ENCODE measurements around the gene TMCO4.

- TF ChIP-seq POLR2AphosphoS5 (IDR thresholded peaks at IDR 0.05; ENCODE audit: insufficient read depth in 1 of 2, low read depth in 1 of 2) (no peak), CTCF (IDR thresholded peaks at IDR 0.05) (no peak), POLR2A (IDR thresholded peaks at IDR 0.05) (no peak)
These were observed 102.9 kb downstream of the TMCO4 start for GRCh38 chr1:19696820-19697219.
